Activated CD8-positive, alpha-beta memory T cell treated with anti-CD3 and anti-CD28 coated beads for 36 hours (primary cell): ENCODE results near the gene TMEM250. TPM values are rescaled to one million over a fixed set of nuclear protein-coding genes. Genes with fewer than 3 reads are reported as not detected.

Experiments
- CTCF ChIA-PET: fragments of 350-600 bp; sonication (Branson Sonifier 250); formaldehyde crosslinking; loops from one replicate; lab custom pipeline; 2021; ENCODE audit warnings: antibody characterized with exemption; lab: Charles Lee
- POLR2A ChIA-PET: fragments of 350-600 bp; sonication (Branson Sonifier 250); formaldehyde crosslinking; loops from one replicate; lab custom pipeline; 2021; ENCODE audit warnings: antibody characterized with exemption; lab: Charles Lee
- total RNA-seq, 2 experiments: library from RNA; stranded (reverse); gene quantifications; one replicate each; pipeline ENCODE4 v1.2.3, GENCODE V29; 2021

TMEM250 gene
- total RNA-seq, 2 experiments from 2014 or later: 40.6 to 41.7 TPM

GRCh38 chr9:136090768-136091581, 27.7 kb downstream of the TMEM250 start:
- CTCF ChIA-PET: interaction anchor here (0.7 to 4.0 kb wide), 4 partner anchors 27 to 48 kb away, joined by 3 to 27 read pairs (median 4); partner anchors contain the start of gene TMEM250
- POLR2A ChIA-PET: no interaction called here

DNA sequence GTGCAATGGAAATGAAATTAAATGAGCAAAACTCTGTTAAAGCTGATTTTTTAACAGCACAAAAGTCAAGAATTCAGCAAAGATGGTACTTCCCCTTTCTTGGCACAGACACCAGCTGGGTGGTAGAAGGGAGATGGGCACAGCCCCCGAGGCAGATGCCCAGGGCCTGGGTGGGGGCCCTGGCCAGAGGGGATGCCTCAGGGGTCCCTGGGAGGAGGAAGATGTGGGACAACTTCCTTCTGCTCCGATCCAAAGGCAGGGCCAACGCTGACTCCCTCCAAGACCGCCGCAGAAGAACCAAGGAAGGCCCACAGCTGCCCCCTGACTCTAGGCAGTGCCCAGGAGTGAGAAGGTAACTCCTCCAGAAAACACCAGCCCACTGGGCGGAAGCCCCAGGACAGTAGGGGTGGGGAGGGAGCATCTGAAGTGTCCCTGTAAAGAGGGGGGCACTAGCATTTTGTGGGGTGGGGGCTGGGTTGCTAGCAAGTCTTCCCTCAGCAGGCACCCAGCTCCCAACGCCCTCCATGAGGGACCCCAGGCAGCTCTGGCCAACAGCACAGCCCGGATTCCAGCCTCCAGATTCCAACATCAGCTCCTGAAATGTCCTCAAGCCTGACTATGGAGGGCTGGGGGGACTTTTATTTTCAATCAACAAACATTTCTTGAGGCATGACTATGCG, 28.5 kb downstream of the TMEM250 start:
- ChIA-PET POLR2A (no interaction called here), CTCF (interaction anchor here (0.7 to 4.0 kb wide), 7 partner anchors 15 to 236 kb away, joined by 3 to 27 read pairs (median 3); partner anchors contain the start of gene TMEM250)

DNA sequence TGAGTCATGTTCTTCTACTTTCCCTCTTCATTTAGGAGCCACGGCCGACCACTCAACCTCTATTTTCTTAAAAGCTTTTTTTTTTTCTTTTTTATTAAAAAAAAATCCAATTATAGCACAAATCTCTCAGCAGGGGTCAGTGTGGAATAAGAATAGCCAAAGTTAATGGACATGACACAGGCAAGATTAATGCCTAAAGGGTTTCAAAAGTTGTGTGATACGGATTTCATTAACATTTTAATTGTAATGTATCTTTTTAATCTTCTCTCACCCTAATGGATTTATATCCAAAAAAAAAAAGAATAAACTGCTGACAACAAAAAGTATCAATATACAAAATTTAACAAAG, 29.0 kb downstream of the TMEM250 start:
- POLR2A ChIA-PET: interaction anchor here (0.6 kb wide), 3 partner anchors 10 to 320 kb away, joined by 3 read pairs; partner anchors contain the start of gene TMEM250
- CTCF ChIA-PET: interaction anchor here (0.7 to 4.0 kb wide), 7 partner anchors 14 to 237 kb away, joined by 3 to 27 read pairs (median 3); no protein-coding TSS in a partner anchor

GRCh38 chr9:136088939-136089696, 29.6 kb downstream of the TMEM250 start:
- CTCF ChIA-PET: interaction anchor here (0.9 to 4.0 kb wide), 4 partner anchors 17 to 34 kb away, joined by 3 to 27 read pairs (median 4); no protein-coding TSS in a partner anchor
- POLR2A ChIA-PET: interaction anchor here (0.6 kb wide), 3 partner anchors 10 to 320 kb away, joined by 3 read pairs; partner anchors contain the start of gene TMEM250

DNA sequence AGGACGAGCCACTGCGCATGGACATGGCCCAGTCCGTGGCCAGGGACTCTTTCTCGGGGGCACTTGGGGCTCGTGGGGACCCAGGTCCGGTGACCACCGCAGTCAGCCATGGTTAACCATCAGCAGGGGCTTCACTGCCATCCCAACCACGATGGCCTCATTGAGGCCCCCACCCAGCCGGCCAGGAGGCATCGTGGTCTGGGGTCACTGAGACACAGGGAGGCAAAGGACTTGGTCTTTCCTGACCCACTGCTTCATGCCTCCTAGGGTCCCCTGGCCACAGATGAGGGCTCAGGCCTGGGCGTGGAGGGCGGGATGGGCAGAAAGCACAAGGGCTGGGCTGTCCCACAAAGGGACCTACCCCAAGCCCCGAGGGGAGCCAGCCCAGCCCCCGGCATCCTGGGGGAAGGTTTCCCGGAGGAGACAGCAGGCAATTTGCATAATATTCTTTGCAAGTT, 30.2 kb downstream of the TMEM250 start:
- ChIA-PET POLR2A (no interaction called here), CTCF (interaction anchor here (1.5 to 4.0 kb wide), 2 partner anchors 21 to 34 kb away, joined by 4 to 27 read pairs; no protein-coding TSS in a partner anchor)

DNA sequence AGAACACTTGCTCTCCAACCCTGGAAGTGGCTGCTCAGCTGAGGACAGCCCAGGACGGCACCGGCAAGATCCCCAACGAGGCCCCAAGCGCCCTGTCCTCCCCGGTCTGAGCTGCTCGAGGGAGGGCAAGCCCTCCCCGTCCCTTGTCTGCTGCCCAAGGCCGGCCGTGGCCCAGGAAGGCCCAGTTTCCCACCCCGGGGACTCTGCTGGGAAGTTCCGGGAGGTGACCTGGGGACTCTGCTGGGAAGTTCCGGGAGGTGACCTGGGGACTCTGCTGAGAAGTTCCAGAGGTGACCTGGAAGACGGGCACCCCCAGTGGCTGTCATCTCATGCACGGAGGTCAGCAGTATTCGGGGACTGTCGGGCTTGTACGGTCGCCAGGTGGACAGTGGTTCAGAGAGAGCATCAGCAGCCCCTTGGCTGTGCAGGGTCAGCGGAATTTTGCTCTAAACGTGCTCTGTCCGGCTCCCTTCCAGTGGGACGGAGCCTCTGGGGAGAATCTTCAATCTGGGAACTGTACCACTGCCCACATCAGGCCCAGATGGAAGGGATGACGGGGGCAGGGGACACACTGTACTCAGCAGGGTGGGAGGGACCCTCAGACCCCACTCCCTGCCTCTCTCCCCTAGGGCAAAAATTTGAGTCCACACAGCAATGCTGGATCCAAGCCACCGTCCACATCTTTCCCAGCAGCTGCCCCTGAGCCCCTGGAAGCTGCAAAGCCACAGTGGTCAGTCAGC, 30.8 kb downstream of the TMEM250 start:
- ChIA-PET CTCF (interaction anchor here (1.5 kb wide), 1 partner anchor 21 kb away, joined by 4 read pairs; no protein-coding TSS in a partner anchor), POLR2A (no interaction called here)

- ChIA-PET CTCF (interaction anchor here (0.6 kb wide), 1 partner anchor 129 kb away, joined by 6 read pairs; no protein-coding TSS in a partner anchor), POLR2A (no interaction called here)
Observed at GRCh38 chr9:136086951-136087740, 31.5 kb downstream of the TMEM250 start.

DNA sequence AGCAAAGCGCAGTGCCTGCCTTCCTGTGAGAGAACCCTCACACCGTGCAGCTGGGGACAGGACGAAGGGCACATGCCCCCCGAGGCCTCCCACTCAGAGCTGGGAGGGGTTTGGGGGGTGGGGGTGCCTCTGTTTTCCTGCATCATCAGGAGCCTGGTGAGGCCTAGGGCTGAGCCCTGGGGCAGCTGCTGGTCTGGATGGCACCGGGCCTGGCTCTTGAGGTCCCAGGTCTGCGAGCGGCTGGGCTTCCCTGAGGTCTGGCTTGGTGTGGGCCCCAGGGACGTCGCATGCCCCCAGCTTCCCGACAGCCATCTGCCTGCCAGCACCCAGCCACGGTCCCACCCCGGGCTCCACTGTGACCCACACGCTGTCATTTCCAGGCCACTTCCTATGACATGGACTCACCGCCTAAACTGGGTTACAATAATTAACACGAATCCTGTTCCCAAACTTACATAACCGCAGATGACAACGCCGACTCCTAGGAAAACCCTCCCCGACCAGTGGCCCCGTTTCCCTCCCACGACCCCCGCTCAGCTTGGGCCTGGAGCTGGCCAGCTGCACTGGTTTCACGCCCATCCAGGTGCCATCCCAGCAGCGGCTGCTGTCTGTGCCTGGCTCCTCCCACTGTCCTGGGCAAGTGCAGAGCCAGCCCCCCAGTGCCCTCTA, 32.3 kb downstream of the TMEM250 start:
- ChIA-PET POLR2A (no interaction called here), CTCF (no interaction called here)

DNA sequence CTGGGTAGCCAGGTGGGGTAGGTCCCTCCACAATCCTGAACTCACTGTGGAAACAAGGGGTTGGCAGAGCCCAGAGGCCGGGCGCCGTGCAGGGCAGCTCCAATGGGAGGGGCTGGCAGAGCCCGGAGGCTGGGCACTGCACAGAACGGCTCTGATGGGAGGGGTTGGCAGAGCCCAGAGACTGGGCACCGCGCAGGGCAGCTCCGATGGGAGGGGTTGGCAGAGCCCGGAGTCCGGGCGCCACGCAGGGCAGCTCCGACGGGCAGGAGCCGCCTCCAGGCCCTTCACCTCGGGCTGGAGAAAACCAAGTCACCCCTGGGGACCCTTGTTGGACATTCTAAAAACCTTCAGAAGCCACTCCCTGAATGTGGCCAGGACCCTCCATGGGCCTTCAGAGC, 32.9 kb downstream of the TMEM250 start:
- POLR2A ChIA-PET: no interaction called here
- CTCF ChIA-PET: interaction anchor here (1.2 kb wide), 1 partner anchor 8 kb away, joined by 4 read pairs; no protein-coding TSS in a partner anchor

GRCh38 chr9:136084063-136084944, 34.4 kb downstream of the TMEM250 start:
- CTCF ChIA-PET: interaction anchor here (1.2 kb wide), 1 partner anchor 9 kb away, joined by 4 read pairs; no protein-coding TSS in a partner anchor
- POLR2A ChIA-PET: no interaction called here

- ChIA-PET CTCF (no interaction called here), POLR2A (no interaction called here)
Observed at GRCh38 chr9:136083558-136084062, 35.1 kb downstream of the TMEM250 start.

- POLR2A ChIA-PET: no interaction called here
- CTCF ChIA-PET: no interaction called here
Observed at GRCh38 chr9:136082496-136083361, 35.9 kb downstream of the TMEM250 start.

- POLR2A ChIA-PET: no interaction called here
- CTCF ChIA-PET: no interaction called here
Observed at GRCh38 chr9:136081826-136082495, 36.7 kb downstream of the TMEM250 start.

DNA sequence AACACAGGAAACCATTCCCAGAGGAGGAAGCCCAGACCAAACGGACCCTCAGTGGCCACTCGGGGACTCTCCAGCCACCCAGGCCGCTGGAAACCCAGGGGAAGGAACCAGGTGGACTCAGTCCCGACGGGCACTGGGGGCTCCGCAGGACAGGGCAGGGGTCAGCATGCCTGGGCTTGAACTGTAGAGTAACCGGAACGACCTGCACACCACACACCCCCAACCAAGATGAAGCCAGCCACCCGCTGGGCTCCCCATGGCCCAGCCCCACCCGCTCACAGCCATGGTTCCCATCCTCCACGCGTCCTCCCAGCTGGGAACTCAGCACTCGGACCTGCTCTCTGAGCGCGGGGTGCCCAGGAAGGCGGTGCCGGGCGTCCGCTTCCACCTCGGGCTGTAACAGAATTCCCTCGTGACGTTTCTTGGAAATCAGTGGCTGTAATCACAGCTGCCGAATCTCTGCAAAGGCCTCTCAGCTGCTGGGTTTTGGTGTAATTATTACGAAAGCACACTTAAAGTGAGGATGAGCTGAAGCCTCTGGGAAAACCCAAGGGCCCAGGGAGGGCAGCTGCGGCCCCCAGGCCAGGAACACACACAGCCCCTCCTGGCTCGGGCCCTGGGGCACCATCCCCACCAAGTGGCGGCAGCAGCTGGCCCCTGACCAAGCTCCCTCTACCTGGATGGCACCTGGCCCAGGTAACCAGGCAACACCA, 37.4 kb downstream of the TMEM250 start:
- ChIA-PET POLR2A (no interaction called here), CTCF (no interaction called here)
